ENCODE results near the gene GSTO1. TPM values are rescaled to one million over a fixed set of nuclear protein-coding genes. Genes with fewer than 3 reads are reported as not detected.

GSTO1 gene
- total RNA-seq (ENCODE audit: low replicate concordance) = 74.1 and 79.2 TPM in 2 replicates
- long read RNA-seq, transcript GSTO1-202 (6 exons, 972 nt) = major isoform, 80 of 88 reads
- long read RNA-seq, partial matches to known transcripts = 1 of 88 reads
- long read RNA-seq, other reads (novel, unspliced or antisense) = 4 of 88 reads

DNA sequence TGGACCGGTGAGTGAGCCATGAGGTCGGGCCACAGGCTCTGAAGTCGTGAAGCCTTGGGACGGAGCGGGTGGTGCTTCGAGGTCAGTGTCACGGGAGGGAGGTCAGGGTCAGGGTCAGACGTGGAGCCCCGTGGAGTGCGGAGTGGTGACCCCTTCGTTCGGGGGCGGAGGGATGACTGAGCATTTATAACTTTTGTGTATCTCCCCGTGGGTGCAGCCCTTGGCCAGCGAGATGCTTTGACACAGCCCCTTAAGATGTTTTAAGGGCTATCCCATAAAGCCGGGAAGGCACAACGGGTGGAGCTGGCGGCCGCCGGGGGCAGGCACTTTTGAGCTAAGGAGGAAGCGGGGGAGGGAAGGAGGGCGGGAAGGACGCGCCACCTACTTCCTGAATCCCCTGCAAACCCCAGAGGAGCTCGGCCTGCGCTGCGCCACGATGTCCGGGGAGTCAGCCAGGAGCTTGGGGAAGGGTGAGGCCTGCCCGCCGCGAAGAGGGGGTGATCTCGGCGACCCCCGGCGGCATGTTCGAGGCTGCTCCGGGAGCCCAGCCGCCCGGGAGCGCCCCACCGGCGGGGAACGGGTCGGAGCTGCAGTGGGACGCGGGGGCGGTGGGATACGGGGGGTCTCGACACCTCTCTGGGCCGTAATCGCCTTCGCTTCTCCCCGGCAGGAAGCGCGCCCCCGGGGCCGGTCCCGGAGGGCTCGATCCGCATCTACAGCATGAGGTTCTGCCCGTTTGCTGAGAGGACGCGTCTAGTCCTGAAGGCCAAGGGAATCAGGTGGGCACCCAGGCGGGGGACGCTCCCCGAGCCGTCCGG, at the start of gene GSTO1:
TSS of gene GSTO1 (plus strand) at position 400 of the 818 bp plus-strand sequence. CDS start at position 437, 37 bp downstream.
- Mint-ChIP-seq H3K4me1 (ENCODE audit: unreplicated experiment) (peaks cover 42% of the 10 kb centered on the region), H3K9me3 (no peaks in the 10 kb centered on the region), H3K27me3 (peaks cover 4% of the 10 kb centered on the region), H3K27ac (peak within 1 kb of the TSS; percentile 83), H3K4me3 (peak within 1 kb of the TSS; percentile 98), H3K36me3 (peaks cover 16% of the 10 kb centered on the region)
- TF ChIP-seq, protein P1, sequence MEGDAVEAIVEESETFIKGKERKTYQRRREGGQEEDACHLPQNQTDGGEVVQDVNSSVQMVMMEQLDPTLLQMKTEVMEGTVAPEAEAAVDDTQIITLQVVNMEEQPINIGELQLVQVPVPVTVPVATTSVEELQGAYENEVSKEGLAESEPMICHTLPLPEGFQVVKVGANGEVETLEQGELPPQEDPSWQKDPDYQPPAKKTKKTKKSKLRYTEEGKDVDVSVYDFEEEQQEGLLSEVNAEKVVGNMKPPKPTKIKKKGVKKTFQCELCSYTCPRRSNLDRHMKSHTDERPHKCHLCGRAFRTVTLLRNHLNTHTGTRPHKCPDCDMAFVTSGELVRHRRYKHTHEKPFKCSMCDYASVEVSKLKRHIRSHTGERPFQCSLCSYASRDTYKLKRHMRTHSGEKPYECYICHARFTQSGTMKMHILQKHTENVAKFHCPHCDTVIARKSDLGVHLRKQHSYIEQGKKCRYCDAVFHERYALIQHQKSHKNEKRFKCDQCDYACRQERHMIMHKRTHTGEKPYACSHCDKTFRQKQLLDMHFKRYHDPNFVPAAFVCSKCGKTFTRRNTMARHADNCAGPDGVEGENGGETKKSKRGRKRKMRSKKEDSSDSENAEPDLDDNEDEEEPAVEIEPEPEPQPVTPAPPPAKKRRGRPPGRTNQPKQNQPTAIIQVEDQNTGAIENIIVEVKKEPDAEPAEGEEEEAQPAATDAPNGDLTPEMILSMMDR (conservative IDR thresholded peaks at IDR 0.05) = peak; percentile 16
- no peak for DNase-seq (ENCODE audit: extremely low spot score, unreplicated experiment)

DNA sequence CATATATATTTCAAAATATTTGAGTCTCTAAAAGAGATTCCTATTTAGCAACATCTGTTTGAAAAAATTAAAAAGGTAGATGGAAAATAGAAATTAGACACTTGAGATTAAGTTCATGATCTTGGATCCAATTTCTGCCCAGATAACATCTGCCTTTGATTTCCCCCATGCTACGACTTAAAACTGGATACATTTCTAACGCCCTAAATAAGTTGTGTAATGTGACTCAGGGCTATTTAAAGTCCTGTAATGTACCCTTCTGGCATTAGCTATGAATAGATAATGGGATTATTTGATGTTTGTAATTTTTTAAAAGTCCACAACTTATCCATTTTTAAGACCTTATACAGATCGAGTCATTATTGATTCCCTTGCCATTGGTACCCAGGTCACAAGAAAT, 46.0 kb upstream of the GSTO1 start:
- Mint-ChIP-seq H3K27ac (no peak overlapping the region), H3K36me3 (no peaks in the 10 kb centered on the region), H3K27me3 (no peaks in the 10 kb centered on the region), H3K4me1 (ENCODE audit: unreplicated experiment) (no peaks in the 10 kb centered on the region), H3K4me3 (no peak overlapping the region), H3K9me3 (no peaks in the 10 kb centered on the region)
- DNase-seq (ENCODE audit: extremely low spot score, unreplicated experiment) = no peak
- TF ChIP-seq, protein P1 (conservative IDR thresholded peaks at IDR 0.05) = no peak

DNA sequence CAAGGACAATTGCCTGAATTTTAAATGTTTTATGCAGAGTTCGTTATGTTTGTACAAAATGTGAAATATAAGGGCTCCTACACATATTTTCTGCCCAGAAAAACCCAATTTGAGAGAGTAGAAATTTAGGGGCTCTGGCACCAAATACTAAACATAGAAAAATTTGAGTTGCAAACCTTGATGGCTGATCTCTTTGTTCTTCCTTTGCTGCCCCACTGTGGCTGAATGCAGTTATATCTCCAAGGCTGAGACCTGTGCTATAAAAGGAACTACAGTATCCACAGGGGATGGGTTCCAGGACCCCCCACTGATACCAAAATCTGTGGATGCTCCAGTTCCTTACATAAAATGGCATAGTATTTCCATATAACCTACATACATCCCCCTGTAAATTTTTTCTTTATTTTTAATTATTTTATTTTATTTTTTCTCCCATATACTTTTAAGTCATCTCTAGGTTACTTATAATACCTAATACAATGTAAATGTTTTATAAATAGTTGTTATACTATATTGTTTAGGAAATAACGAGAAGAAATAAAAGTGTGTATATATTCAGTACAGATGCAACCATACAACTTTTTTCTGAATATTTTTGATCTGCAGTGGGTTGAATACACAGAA, 45.0 kb upstream of the GSTO1 start:
- no peak for DNase-seq (ENCODE audit: extremely low spot score, unreplicated experiment)
- H3K27ac Mint-ChIP-seq = no peak overlapping the region

DNA sequence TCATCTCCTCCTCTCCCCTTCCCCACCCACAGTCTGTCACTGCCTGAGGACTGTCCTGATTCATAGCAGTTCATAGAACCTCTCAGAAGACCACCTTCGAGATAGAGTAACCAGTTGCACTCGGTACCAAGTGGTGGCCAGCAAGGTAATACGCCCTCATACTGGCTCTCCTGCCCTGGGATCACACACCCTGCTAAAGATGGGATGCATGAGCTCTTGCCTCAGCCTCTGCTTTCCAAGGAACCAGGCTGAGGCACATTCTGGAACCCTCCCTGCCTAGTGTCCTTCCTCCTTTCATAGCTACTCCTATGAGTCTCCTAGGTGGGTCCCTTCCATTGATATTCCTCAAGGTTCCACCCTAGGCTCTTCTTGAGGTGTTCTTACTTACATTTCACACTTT, 38.1 kb upstream of the GSTO1 start:
- no peaks in the 10 kb centered on the region for H3K9me3 Mint-ChIP-seq
- no peak overlapping the region for H3K27ac Mint-ChIP-seq
- H3K36me3 Mint-ChIP-seq = no peaks in the 10 kb centered on the region
- TF ChIP-seq, protein P1 (conservative IDR thresholded peaks at IDR 0.05) = no peak
- H3K27me3 Mint-ChIP-seq = peaks cover 5% of the 10 kb centered on the region
- H3K4me1 Mint-ChIP-seq (ENCODE audit: unreplicated experiment) = no peaks in the 10 kb centered on the region
- H3K4me3 Mint-ChIP-seq = no peak overlapping the region
- DNase-seq (ENCODE audit: extremely low spot score, unreplicated experiment) = no peak

More for the DNA sequence above, 45.0 kb upstream of the GSTO1 start:
- H3K4me3 Mint-ChIP-seq = no peak overlapping the region
- no peaks in the 10 kb centered on the region for H3K9me3 Mint-ChIP-seq
- no peaks in the 10 kb centered on the region for H3K4me1 Mint-ChIP-seq (ENCODE audit: unreplicated experiment)
- H3K36me3 Mint-ChIP-seq = no peaks in the 10 kb centered on the region
- H3K27me3 Mint-ChIP-seq = no peaks in the 10 kb centered on the region
- TF ChIP-seq, protein P1 (conservative IDR thresholded peaks at IDR 0.05) = peak; percentile 80

DNA sequence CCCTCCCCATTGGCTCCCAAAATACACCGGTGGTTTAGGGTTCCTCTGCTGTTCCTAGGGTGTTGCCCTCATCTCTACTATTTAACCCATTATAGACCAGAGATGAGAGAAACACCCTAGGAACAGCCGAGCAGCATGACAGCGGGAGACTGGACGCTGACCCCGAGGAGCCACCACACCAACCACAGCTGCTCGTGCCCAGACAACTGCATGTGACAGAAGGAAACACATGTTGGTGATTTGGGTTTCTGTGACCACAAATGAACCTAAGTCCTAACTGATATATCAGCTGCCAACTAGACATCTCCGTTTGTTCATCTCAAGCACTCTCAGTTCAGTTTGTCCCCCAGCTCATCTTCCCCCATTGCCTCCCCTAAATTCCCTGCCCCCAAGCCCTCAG, 35.9 kb upstream of the GSTO1 start:
- no peaks in the 10 kb centered on the region for H3K36me3 Mint-ChIP-seq
- TF ChIP-seq, protein P1 (conservative IDR thresholded peaks at IDR 0.05) = no peak
- no peak overlapping the region for H3K27ac Mint-ChIP-seq
- peaks cover 5% of the 10 kb centered on the region for H3K27me3 Mint-ChIP-seq
- DNase-seq (ENCODE audit: extremely low spot score, unreplicated experiment) = no peak
- no peaks in the 10 kb centered on the region for H3K9me3 Mint-ChIP-seq
- no peak overlapping the region for H3K4me3 Mint-ChIP-seq
- H3K4me1 Mint-ChIP-seq (ENCODE audit: unreplicated experiment) = no peaks in the 10 kb centered on the region

Measured in type B pancreatic cell (in vitro differentiated cells).